ENCODE results near the gene WDR59.
"Not testable (repeated sequence)": the region's sequence is repeated elsewhere in the genome, so short reads cannot be mapped to it uniquely, and the experiment has no call there.

The WDR59 gene

DNA sequence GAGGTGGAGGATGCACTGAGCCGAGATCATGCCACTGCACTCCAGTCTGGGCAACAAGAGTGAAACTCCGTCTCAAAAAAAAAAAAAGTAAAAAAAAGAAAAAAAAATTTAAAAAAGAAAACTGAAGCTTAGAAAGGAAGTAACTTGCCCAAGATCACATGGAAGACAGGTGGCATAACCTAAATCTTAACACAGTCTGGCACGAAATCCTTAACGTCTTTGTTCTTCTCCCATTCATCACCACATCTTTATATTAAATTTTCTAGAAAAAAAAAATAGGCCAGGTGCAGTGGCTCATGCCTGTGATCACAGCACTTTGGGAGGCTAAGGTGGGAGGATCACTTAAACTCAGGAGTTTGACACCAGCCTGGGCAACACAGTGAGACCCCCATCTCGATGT is 9.3 kb downstream of the WDR59 start:
- DNase-seq: no peak

GRCh38 chr16:74973304-74973703 is 11.6 kb downstream of the WDR59 start:
- DNase-seq: no peak

DNA sequence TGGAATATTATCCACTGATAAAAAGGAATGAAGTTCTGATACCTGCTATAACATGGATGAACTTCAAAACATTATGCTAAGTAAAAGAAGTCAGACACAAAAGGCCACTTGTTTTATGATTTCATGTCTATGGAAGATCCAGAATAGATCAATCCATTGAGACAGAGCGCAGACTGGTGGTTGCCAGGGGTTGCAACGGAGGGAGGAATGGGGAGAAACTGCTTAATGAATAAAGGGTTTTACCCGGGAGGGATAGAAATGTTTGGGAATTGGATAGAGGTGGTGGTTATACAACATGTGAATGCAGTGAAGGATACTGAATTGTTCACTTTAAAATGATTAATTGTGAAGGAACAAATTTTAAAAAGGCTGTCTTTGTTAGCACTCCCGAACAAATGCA is 30.2 kb downstream of the WDR59 start:
- no peak for DNase-seq

DNA sequence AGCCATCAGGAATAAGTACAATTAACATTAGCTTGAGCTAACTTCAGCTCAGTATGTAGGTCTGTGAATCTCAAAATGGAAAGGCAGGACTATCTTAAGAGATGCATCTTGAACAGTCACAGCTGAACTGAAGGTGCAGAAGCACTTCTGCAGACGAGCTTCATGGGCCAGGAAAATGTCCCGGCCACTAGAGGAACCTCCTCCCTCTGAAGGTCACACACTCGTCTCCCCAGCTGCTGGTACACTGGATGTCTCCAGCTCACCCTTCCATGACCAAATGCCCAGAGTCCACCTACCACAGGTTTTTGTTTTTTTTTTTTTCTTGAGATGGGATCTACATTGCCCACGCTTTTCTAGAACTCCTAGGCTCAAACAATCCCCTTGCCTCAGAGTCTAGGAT is 33.2 kb downstream of the WDR59 start:
- DNase-seq: no peak

- no peak for DNase-seq
These were observed 33.7 kb downstream of the WDR59 start for GRCh38 chr16:74951206-74951605.

GRCh38 chr16:74950511-74950910 is 34.4 kb downstream of the WDR59 start:
- DNase-seq: no peak

- no peak for DNase-seq
These were observed 35.6 kb downstream of the WDR59 start for GRCh38 chr16:74949309-74949708.

GRCh38 chr16:74944466-74944865 is 40.5 kb downstream of the WDR59 start:
- DNase-seq: no peak

GRCh38 chr16:74942977-74943918 is 41.7 kb downstream of the WDR59 start:
- no peak for DNase-seq

DNA sequence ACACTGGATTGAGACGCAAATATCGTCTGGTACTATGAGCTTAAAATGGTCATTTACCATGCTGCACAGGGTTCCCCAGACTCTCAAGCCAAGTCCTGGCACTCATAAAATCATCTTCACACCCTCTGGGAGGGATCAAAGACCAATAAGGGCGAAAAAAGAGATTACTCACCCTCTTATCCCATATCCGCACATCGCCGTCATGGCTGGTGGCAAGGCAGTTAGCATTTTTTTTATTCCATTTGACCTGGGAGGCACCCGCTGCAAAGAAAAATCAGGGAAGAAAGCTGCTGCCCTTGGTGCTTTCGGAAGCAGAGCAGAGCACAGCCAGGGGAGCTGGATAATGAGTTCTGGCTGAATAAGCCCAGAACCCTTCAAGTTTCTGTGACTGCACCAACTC is 42.4 kb downstream of the WDR59 start:
- DNase-seq: no peak

GRCh38 chr16:74939688-74940087 is 45.2 kb downstream of the WDR59 start:
- DNase-seq: no peak

DNA sequence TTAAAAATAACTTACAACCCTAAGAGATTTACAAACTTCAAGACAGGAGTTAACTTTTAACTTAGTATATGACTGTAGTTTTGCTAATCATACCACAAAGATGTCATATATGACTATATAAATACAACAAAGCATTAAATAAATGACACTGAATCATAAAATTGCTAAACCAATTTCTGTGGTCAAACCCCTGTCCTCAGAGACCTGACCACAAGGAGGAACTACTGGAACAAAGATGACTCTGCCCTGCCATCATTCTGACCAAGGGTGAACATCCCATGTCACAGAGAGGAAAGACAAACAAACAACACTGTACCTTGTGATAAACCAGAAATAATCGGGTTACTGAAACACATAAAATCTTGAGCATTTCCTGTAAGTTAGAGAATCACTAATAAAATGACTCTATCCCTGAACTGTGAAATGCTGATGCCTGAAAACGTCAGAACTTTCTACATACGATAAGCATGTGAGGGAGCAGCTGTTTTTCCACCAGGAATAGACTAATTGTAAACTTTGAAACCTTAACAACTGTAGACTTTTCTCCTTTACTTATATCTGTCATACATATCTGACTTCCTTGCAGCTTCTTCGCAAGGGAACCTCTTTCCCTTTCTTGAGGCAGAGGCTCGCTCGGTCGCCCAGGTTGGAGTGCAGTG is 47.9 kb downstream of the WDR59 start:
- DNase-seq: peak; percentile 82 to 97 (median 88)

DNA sequence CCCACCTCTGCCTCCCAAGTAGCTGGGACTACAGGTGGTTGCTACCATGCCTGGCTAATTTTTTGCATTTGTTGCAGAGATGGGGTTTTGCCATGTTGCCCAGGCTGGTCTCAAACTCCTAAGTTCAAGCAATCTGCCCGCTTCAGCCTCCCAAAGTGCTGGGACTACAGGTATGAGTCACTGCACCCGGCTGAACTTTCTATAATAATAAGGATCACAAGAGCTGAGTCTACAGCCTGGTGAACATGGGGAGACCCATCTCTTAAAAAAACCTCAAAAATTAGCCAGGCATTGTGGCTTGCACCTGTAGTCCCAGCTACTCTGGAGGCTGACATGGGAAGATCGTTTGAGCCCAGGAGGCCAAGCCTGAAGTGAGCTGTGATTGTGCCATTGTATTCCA is 53.5 kb downstream of the WDR59 start:
- no peak for DNase-seq

DNA sequence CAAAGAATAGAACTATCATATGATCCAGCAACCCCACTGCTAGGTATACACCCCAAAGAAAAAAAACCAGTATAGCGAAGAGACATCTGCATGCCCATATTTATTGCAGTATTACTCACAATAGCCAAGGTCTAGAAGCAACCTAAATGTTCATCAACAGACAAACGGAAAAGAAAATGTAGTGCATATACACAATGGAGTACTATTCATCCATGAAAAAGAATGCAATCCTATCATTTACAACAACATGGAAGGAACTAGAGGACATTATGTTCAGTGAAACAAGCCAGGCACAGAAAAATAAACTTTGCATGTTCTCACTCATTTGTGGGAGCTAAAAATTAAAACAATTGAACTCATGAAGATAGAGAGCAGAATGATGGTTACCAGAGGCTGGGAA is 55.3 kb downstream of the WDR59 start:
- no peak for DNase-seq

DNA sequence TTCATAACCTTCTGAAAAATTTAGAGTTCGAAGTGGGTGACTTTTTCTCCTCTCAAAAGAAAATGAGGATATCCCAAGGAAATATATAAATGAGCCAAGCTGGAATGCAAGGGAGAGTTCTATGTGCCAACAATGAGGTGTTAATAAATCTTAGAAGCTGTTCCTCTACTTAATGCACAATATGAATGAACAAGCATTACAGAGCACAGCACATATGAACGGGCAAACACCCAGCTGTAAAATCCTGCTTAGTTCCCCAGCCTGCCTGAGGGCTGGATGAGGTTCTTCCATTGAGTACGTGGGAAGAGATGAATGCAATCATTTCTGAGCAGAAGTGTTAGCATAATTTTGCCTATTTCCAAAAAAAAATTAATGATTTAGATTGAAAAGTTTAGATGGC is 58.1 kb downstream of the WDR59 start:
- no peak for DNase-seq

DNA sequence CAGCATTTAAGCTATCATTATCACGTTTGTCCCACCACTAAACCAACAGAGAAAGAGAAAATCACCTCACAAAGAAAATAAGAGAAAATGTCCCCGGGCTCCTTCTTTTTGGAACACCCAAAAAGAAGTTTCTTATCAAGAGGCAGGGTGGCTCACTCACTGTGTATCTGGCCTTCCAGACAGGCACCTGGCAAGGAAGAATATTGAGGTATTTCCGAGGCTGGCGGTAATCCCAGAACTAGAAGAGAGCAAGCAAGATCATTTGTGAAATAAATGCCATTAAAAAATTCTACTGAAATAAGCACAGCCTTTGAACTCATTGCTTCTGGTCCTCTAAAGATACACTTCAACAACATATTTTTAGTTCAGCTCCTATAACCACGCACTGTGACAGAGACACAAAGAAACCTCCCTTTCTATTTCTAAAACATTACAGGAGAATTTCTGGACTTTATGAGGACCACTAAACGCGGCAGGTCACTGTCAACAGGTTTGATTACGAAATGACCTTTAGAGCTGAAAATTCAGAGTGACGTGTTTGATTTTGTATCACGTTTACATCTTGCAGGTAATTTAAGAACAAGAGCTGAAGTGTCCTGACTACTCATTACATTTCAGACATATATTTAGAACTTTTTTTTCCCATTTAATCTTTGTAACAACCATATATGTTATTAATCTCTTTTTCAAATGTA is 61.0 kb downstream of the WDR59 start:
- DNase-seq: no peak

GRCh38 chr16:74922150-74923138 is 62.5 kb downstream of the WDR59 start:
- no peak for DNase-seq

DNA sequence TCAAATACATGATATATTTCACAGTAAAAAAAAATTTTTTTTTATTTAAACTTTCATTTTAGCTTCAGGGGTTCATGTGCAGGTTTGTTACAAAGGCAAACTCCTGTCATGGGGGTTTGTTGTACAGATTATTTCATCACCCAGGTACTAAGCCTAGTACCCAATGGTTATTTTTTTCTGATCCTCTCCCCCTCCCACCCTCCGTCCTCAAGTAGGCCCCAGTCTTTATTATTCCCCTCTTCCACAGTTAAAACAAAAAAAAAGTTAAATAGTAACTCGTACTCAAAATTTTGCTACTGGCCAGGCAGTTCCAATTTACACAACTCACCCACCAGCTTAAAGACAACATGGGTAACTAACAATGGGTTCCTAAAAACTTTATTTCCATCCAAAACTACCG is 63.9 kb downstream of the WDR59 start:
- no peak for DNase-seq

- peak in 1 of 4 experiments; percentile 5 for DNase-seq
These were observed 75.3 kb downstream of the WDR59 start for GRCh38 chr16:74909665-74910064.

DNA sequence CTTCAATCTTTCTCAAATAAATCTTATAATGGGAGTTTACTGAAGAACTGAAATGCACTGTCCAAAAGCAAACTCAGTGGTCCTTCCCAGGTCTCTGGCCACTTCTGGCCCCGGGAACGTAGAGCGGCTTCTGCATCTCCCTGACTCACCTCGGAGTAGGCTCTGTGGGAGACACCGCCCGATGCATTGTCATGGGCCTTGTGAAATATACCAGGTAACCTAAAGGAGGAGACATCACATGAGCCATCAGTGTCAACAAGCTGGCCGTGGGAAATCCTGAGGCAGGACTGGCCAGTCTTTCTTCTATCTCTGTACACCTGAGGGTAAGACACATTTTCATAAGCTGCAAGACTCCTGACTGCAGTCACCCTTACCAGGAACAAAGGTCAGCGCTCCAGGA is 76.2 kb downstream of the WDR59 start:
- not testable (repeated sequence) for DNase-seq

- peak in 1 of 4 experiments; percentile 7 for DNase-seq
These were observed 80.8 kb downstream of the WDR59 start for GRCh38 chr16:74903901-74904678.
